Measurements from ENCODE around the gene HECW1. TPM values are rescaled to one million over a fixed set of nuclear protein-coding genes. Genes with fewer than 3 reads are reported as not detected.

Gene HECW1
- total and polyA plus RNA-seq, 2 of the 8 experiments (the other 6 are each of a cell fraction or from before 2014, with no cell fraction given): 2.9 to 12.7 TPM

GRCh38 chr7:43292384-43292783 is 179.9 kb downstream of the HECW1 start (continued):
- no peak for TF ChIP-seq CTBP2 (IDR thresholded peaks at IDR 0.05; ENCODE audit: borderline replicate concordance, insufficient read depth, insufficient read length, low read length)
- TF ChIP-seq SIRT6 (IDR thresholded peaks at IDR 0.05; ENCODE audit: low read length): no peak
- TF ChIP-seq TEAD4 (IDR thresholded peaks at IDR 0.05; ENCODE audit: low read depth, low read length): no peak

All from H1 (cell line).